Activated CD8-positive, alpha-beta T cell treated with anti-CD3 and anti-CD28 coated beads for 36 hours (primary cell): Measurements from ENCODE around the gene ORM1. TPM values are rescaled to one million over a fixed set of nuclear protein-coding genes. Genes with fewer than 3 reads are reported as not detected.

Experiments
- ATAC-seq: fragments of 200-7000 bp; cut with Tn5 transposase; one replicate; pipeline ENCODE4 v1.10.0; 2021; ENCODE audit warnings: mild to moderate bottlenecking, moderate library complexity
- CTCF ChIA-PET: fragments of 350-600 bp; sonication (Branson Sonifier 250); formaldehyde crosslinking; loops from one replicate; lab custom pipeline; 2021; ENCODE audit warnings: antibody characterized with exemption; lab: Charles Lee
- POLR2A ChIA-PET: fragments of 350-600 bp; sonication (Branson Sonifier 250); formaldehyde crosslinking; loops from one replicate; lab custom pipeline; 2021; ENCODE audit warnings: antibody characterized with exemption; lab: Charles Lee
- DNase-seq: peaks from one replicate; pipeline ENCODE4 v3.0.0-alpha.2; 2020
- H3K27ac Mint-ChIP-seq: one replicate; pipeline ENCODE4 v1.8.0; 2021; ENCODE audit warnings: mild to moderate bottlenecking, mixed read lengths
- H3K27me3 Mint-ChIP-seq: one replicate; pipeline ENCODE4 v1.8.0; 2021; ENCODE audit warnings: mixed read lengths
- H3K36me3 Mint-ChIP-seq: one replicate; pipeline ENCODE4 v1.8.0; 2021; ENCODE audit warnings: low read depth, mixed read lengths
- H3K4me1 Mint-ChIP-seq: one replicate; pipeline ENCODE4 v1.8.0; 2021; ENCODE audit warnings: low read depth, mixed read lengths
- H3K4me3 Mint-ChIP-seq: one replicate; pipeline ENCODE4 v1.8.0; 2021; ENCODE audit warnings: mild to moderate bottlenecking, moderate library complexity, mixed read lengths
- H3K9me3 Mint-ChIP-seq: one replicate; pipeline ENCODE4 v1.8.0; 2021; ENCODE audit warnings: mixed read lengths
- intact Hi-C: fragments of 100-400 bp; cut with micrococcal nuclease; formaldehyde crosslinking; loops from one replicate; pipeline ENCODE4 v1.10.0; 2022
- total RNA-seq, 2 experiments: library from RNA; stranded (reverse); gene quantifications; one replicate each; pipeline ENCODE4 v1.2.3, GENCODE V29; 2021
- TF ChIP-seq, protein P1 (sequence below): fragments of 200-600 bp; IDR thresholded peaks from one replicate; pipeline ENCODE4 v1.8.0; 2022; ENCODE audit warnings: antibody characterized with exemption, mild to moderate bottlenecking

Gene ORM1
- total RNA-seq, 2 experiments from 2014 or later = not detected

DNA sequence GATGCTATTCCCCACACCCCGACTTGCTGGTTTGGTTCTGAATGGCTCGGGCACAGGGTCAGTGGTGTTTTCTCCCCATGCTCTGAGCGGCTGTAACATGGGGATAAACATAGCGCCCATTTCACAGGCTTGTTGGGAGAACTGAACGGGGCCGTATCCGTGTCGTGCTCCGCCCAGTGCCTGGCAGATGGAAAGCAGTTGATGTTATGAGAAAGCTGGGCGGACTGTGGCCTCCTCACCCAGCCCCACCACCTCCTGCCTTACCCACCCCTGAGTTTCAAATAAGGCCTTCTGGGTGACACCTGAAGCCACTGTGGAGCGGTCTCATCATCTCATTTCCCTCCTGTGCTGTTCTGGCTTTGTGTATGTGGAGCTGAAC lies 21.3 kb downstream of the ORM1 start:
- Mint-ChIP-seq H3K4me1 (peaks cover 49% of the 10 kb centered on the region), H3K27me3 (no peaks in the 10 kb centered on the region), H3K9me3 (no peaks in the 10 kb centered on the region), H3K27ac (peak overlapping the region; percentile 84), H3K36me3 (peaks cover 88% of the 10 kb centered on the region), H3K4me3 (no peak overlapping the region)
- CTCF ChIA-PET = interaction anchor here (0.9 to 9.9 kb wide), 2 partner anchors 43 to 61 kb away, joined by 3 to 98 read pairs; partner anchors contain the start of gene AKNA
- TF ChIP-seq, protein P1, sequence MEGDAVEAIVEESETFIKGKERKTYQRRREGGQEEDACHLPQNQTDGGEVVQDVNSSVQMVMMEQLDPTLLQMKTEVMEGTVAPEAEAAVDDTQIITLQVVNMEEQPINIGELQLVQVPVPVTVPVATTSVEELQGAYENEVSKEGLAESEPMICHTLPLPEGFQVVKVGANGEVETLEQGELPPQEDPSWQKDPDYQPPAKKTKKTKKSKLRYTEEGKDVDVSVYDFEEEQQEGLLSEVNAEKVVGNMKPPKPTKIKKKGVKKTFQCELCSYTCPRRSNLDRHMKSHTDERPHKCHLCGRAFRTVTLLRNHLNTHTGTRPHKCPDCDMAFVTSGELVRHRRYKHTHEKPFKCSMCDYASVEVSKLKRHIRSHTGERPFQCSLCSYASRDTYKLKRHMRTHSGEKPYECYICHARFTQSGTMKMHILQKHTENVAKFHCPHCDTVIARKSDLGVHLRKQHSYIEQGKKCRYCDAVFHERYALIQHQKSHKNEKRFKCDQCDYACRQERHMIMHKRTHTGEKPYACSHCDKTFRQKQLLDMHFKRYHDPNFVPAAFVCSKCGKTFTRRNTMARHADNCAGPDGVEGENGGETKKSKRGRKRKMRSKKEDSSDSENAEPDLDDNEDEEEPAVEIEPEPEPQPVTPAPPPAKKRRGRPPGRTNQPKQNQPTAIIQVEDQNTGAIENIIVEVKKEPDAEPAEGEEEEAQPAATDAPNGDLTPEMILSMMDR = no peak
- DNase-seq (no peak), ATAC-seq (no peak)
- POLR2A ChIA-PET = interaction anchor here (1.0 to 18.4 kb wide), 3 partner anchors 11 to 40 kb away, joined by 3 to 277 read pairs (median 6); partner anchors contain the start of gene AKNA
- intact Hi-C loops = no loop called here

DNA sequence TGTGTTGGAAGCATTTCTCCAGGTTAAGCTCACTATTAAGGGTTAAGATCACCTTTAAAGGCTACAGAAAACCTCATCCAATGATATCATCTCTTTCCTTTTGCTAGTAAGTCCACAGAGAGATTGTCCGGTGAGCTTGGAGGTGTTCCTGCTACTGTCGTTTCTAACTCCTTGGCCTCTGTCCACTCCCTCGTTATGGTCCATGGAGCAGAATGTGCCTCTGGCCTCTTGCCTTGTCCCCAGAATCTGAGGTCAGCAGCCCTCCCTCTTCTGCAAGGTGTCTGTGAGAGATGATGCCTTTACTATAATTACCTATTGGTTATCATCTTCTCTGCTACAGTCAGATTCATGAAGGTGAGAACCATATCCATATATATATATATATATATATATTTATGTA lies 21.8 kb downstream of the ORM1 start:
- no peak for ATAC-seq
- intact Hi-C loops = no loop called here
- H3K27ac Mint-ChIP-seq = peak overlapping the region; percentile 84
- no peaks in the 10 kb centered on the region for H3K27me3 Mint-ChIP-seq
- H3K4me1 Mint-ChIP-seq = peaks cover 49% of the 10 kb centered on the region
- ChIA-PET POLR2A (interaction anchor here (1.0 to 18.4 kb wide), 3 partner anchors 12 to 40 kb away, joined by 3 to 277 read pairs (median 6); partner anchors contain the start of gene AKNA), CTCF (interaction anchor here (0.9 to 9.9 kb wide), 2 partner anchors 43 to 61 kb away, joined by 3 to 98 read pairs; partner anchors contain the start of gene AKNA)
- no peak overlapping the region for H3K4me3 Mint-ChIP-seq
- peaks cover 88% of the 10 kb centered on the region for H3K36me3 Mint-ChIP-seq
- H3K9me3 Mint-ChIP-seq = no peaks in the 10 kb centered on the region
- TF ChIP-seq, protein P1 = no peak
- DNase-seq = no peak

- Mint-ChIP-seq H3K9me3 (no peaks in the 10 kb centered on the region), H3K27ac (peak overlapping the region; percentile 83), H3K4me3 (no peak overlapping the region), H3K4me1 (peaks cover 53% of the 10 kb centered on the region), H3K27me3 (no peaks in the 10 kb centered on the region), H3K36me3 (peaks cover 90% of the 10 kb centered on the region)
- ATAC-seq = no peak
- CTCF ChIA-PET = interaction anchor here (9.9 kb wide), 1 partner anchor 42 kb away, joined by 98 read pairs; the partner anchor contains the start of gene AKNA
- DNase-seq = no peak
- intact Hi-C loops = no loop called here
- POLR2A ChIA-PET = interaction anchor here (1.4 to 18.4 kb wide), 3 partner anchors 13 to 39 kb away, joined by 3 to 277 read pairs (median 8); partner anchors contain the start of gene AKNA
- TF ChIP-seq, protein P1 = no peak
These were observed 22.7 kb downstream of the ORM1 start for GRCh38 chr9:114345493-114346065.

DNA sequence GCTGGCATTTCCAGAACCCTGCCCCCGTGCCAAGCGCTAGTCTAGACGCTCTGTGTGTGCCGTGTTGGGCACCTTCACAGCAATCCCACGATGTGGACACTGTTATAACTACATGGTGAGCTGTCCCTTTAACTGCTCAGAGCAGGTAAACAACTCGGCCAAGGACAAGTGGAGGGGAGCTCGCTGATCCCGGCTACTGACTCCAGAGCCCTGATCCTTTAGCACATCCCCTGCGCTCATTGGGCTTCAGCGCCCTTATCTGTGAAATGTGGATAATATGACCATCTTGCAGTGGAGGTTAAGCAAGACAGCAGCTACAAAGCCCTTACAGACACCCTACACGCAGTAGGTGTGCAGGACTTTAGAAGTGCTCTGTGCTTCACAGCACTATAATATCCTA lies 23.2 kb downstream of the ORM1 start:
- Mint-ChIP-seq H3K27me3 (no peaks in the 10 kb centered on the region), H3K9me3 (no peaks in the 10 kb centered on the region), H3K4me1 (peaks cover 57% of the 10 kb centered on the region), H3K27ac (peak overlapping the region; percentile 83), H3K4me3 (no peak overlapping the region), H3K36me3 (peaks cover 91% of the 10 kb centered on the region)
- POLR2A ChIA-PET = interaction anchor here (1.2 to 18.4 kb wide), 4 partner anchors 10 to 38 kb away, joined by 3 to 277 read pairs (median 6); partner anchors contain the start of gene AKNA
- DNase-seq (no peak), ATAC-seq (no peak)
- CTCF ChIA-PET = no interaction called here
- TF ChIP-seq, protein P1 = no peak
- intact Hi-C loops = no loop called here

DNA sequence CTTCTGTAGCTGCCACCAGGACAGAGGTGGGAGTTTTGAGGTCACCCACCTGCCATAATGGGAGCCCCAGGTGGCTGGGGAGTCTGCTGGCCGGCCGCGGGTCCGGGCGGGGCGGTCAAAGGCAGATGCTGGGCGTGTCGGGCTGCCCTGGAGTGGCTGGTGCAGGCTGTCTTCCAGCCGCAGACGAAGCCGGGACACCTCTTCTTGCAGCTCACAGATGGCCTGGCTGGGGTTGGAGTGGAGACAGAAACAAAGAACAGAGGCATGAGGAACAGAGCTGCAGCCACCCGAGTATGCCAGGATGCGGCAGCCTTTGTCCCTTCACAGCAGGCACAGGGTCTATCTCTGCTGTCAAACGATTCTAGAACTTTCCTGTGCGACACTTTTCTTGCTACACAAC lies 24.8 kb downstream of the ORM1 start:
- POLR2A ChIA-PET = interaction anchor here (0.7 to 18.4 kb wide), 5 partner anchors 9 to 37 kb away, joined by 3 to 277 read pairs (median 4); partner anchors contain the start of gene AKNA
- CTCF ChIA-PET = interaction anchor here (1.8 kb wide), 1 partner anchor 9 kb away, joined by 7 read pairs; no protein-coding TSS in a partner anchor
- DNase-seq = no peak
- TF ChIP-seq, protein P1 = no peak
- Mint-ChIP-seq H3K27me3 (no peaks in the 10 kb centered on the region), H3K9me3 (no peaks in the 10 kb centered on the region), H3K27ac (peak overlapping the region; percentile 100), H3K36me3 (peaks cover 88% of the 10 kb centered on the region), H3K4me1 (peaks cover 64% of the 10 kb centered on the region), H3K4me3 (peak overlapping the region; percentile 66)
- ATAC-seq = no peak
- intact Hi-C loops = loop anchor here (2.0 kb wide), 1 partner anchor 37 kb away; no protein-coding TSS in a partner anchor
